HCT116 (cell line): ENCODE results near the gene COQ10A. TPM values are rescaled to one million over a fixed set of nuclear protein-coding genes. Genes with fewer than 3 reads are reported as not detected.

Experiments
- ATAC-seq: fragments of 200-7000 bp; cut with Tn5 transposase; 2 replicates; pipeline ENCODE4 v1.9.1; 2020; ENCODE audit warnings: mild to moderate bottlenecking, moderate library complexity
- BruUV-seq: library from RNA; stranded (reverse); fragments of 400-500 nt; replicated peaks from 2 replicates; lab custom pipeline; 2021; lab: Mats Ljungman, UMichigan
- CTCF ChIA-PET: fragments of 300-600 bp; sonication (Branson Sonifier 250); formaldehyde crosslinking; loops from one replicate; lab custom pipeline; 2021; ENCODE audit warnings: antibody characterized with exemption; lab: Charles Lee
- POLR2A ChIA-PET: fragments of 300-600, 350-600 bp; sonication (Branson Sonifier 250); formaldehyde crosslinking; loops from one replicate; lab custom pipeline; 2021; ENCODE audit warnings: antibody characterized with exemption; lab: Charles Lee
- RAD21 ChIA-PET, 2 experiments: fragments of 300-600 bp; sonication (Branson Sonifier 250); formaldehyde crosslinking; loops; one replicate each; lab custom pipeline; 2023; ENCODE audit warnings: low total read pairs in 2 of 2; ENCODE audit not compliant: uncharacterized antibody in 2 of 2, unreplicated experiment in 2 of 2, low non-redundant PET in 1 of 2; lab: Charles Lee
- DNase-seq: peaks from one replicate; pipeline ENCODE4 v3.0.0-alpha.2; 2010; ENCODE audit warnings: low read depth, low spot score
- H2AFZ ChIP-seq: fragments of 200-600 bp; shearing (Covaris generic), sonication (generic); 2 replicates; pipeline ENCODE4 v1.6.1; 2017; ENCODE audit warnings: low read depth, mixed run types, mixed read lengths, antibody characterized with exemption, low read length; ENCODE audit not compliant: poor library complexity, severe bottlenecking
- H3K27ac ChIP-seq: 2 replicates; pipeline ENCODE4 v1.5.1; 2012; ENCODE audit warnings: low read depth, low read length
- H3K27me3 ChIP-seq: fragments of 200-600 bp; sonication (generic); 2 replicates; pipeline ENCODE4 v1.6.1; 2016; ENCODE audit warnings: mixed run types, low read length, mixed read lengths; ENCODE audit not compliant: insufficient read depth
- H3K36me3 ChIP-seq, 2 experiments: fragments of 200-500 bp in 1 of 2; fragments of 200-600 bp in 1 of 2; sonication (Bioruptor generic) in 1 of 2; sonication (generic) in 1 of 2; 2 replicates each; pipeline versions ENCODE4 v1.5.1 to v1.6.1; 2014 to 2016; ENCODE audit warnings: low read length in 2 of 2, inconsistent platforms in 1 of 2, mixed read lengths in 1 of 2, mixed run types in 1 of 2; ENCODE audit not compliant: insufficient read depth in 2 of 2, control insufficient read depth in 1 of 2
- H3K4me1 ChIP-seq, 2 experiments: fragments of 200-600 bp in 1 of 2; sonication (generic) in 1 of 2; 2 replicates each; pipeline versions ENCODE4 v1.5.1 to v1.6.1; 2012 to 2017; ENCODE audit warnings: low read length in 2 of 2, inconsistent platforms in 1 of 2, mild to moderate bottlenecking in 1 of 2, mixed read lengths in 1 of 2, mixed run types in 1 of 2, moderate library complexity in 1 of 2; ENCODE audit not compliant: insufficient read depth in 2 of 2, control insufficient read depth in 1 of 2
- H3K4me2 ChIP-seq: fragments of 200-600 bp; sonication (generic); 2 replicates; pipeline ENCODE4 v1.6.1; 2017; ENCODE audit warnings: mixed run types, low read length, mixed read lengths
- H3K4me3 ChIP-seq, 2 experiments: fragments of 200-600 bp in 1 of 2; sonication (generic) in 1 of 2; replicated peaks in 1 of 2; 2 replicates each; pipeline ENCODE4 v1.5.1; 2011 to 2016; ENCODE audit warnings: low read length in 2 of 2, control low read depth in 1 of 2, low read depth in 1 of 2, mild to moderate bottlenecking in 1 of 2, mixed read lengths in 1 of 2, mixed run types in 1 of 2
- H3K79me2 ChIP-seq: fragments of 200-600 bp; sonication (generic); 2 replicates; pipeline ENCODE4 v1.6.1; 2017; ENCODE audit warnings: mild to moderate bottlenecking, mixed run types, low read length, moderate library complexity, mixed read lengths; ENCODE audit not compliant: insufficient read depth
- H3K9ac ChIP-seq: fragments of 200-600 bp; sonication (generic); 2 replicates; pipeline ENCODE4 v1.6.1; 2016; ENCODE audit warnings: low read length, mixed read lengths
- H3K9me2 ChIP-seq: fragments of 200-600 bp; sonication (generic), shearing (Covaris generic); 2 replicates; pipeline ENCODE4 v1.6.1; 2017; ENCODE audit warnings: mixed run types, mild to moderate bottlenecking, moderate library complexity; ENCODE audit not compliant: insufficient read depth
- H3K9me3 ChIP-seq, 2 experiments: fragments of 200-500 bp in 1 of 2; fragments of 200-600 bp in 1 of 2; sonication (Bioruptor generic) in 1 of 2; sonication (generic) in 1 of 2; 2 replicates each; pipeline ENCODE4 v1.6.1; 2014 to 2017; ENCODE audit warnings: low read length in 2 of 2, mixed read lengths in 2 of 2, inconsistent platforms in 1 of 2, low read depth in 1 of 2, mild to moderate bottlenecking in 1 of 2, mixed run types in 1 of 2, moderate library complexity in 1 of 2; ENCODE audit not compliant: control insufficient read depth in 1 of 2, insufficient read depth in 1 of 2
- H4K20me1 ChIP-seq: fragments of 200-600 bp; sonication (generic), shearing (Covaris generic); 2 replicates; pipeline ENCODE4 v1.6.1; 2017; ENCODE audit warnings: mixed run types, mild to moderate bottlenecking, moderate library complexity; ENCODE audit not compliant: insufficient read depth
- CBX3 ChIP-seq: IDR thresholded peaks from 2 replicates; pipeline ENCODE4 v1.6.1; 2012; ENCODE audit warnings: low read depth
- CEBPB ChIP-seq: IDR thresholded peaks from 2 replicates; pipeline ENCODE4 v1.6.1; 2012; ENCODE audit warnings: low read depth
- EGR1 ChIP-seq: IDR thresholded peaks from 2 replicates; pipeline ENCODE4 v1.6.1; 2012; ENCODE audit warnings: low read depth
- ELF1 ChIP-seq: IDR thresholded peaks from 2 replicates; pipeline ENCODE4 v1.6.1; 2012; ENCODE audit warnings: low read depth, borderline replicate concordance
- EZH2 ChIP-seq: fragments of 200-600 bp; sonication (generic); IDR thresholded peaks from 2 replicates; pipeline ENCODE4 v1.6.1; 2017; ENCODE audit warnings: antibody characterized with exemption, mixed run types
- EZH2phosphoT487 ChIP-seq: fragments of 200-600 bp; IDR thresholded peaks from 2 replicates; pipeline ENCODE4 v1.6.1; 2018; ENCODE audit warnings: antibody characterized with exemption, borderline replicate concordance
- JUND ChIP-seq: IDR thresholded peaks from 2 replicates; pipeline ENCODE4 v1.6.1; 2012
- POLR2A ChIP-seq: IDR thresholded peaks from 2 replicates; pipeline ENCODE4 v1.7.0; 2011; ENCODE audit warnings: borderline replicate concordance; ENCODE audit not compliant: insufficient read depth, insufficient read length; ENCODE audit errors: extremely low read depth
- POLR2AphosphoS5 ChIP-seq: IDR thresholded peaks from 2 replicates; pipeline ENCODE4 v1.6.1; 2011; ENCODE audit warnings: mild to moderate bottlenecking, low read depth, low read length, moderate library complexity
- RAD21 ChIP-seq: IDR thresholded peaks from 2 replicates; pipeline ENCODE4 v1.6.1; 2012; ENCODE audit warnings: low read depth, mild to moderate bottlenecking
- SIN3A ChIP-seq: IDR thresholded peaks from 2 replicates; pipeline ENCODE4 v1.6.1; 2012; ENCODE audit warnings: low read depth
- SP1 ChIP-seq: IDR thresholded peaks from 2 replicates; pipeline ENCODE4 v1.6.1; 2012; ENCODE audit warnings: low read depth
- TCF7L2 ChIP-seq: IDR thresholded peaks from 2 replicates; pipeline ENCODE4 v1.7.0; 2011; ENCODE audit warnings: borderline replicate concordance, inconsistent platforms; ENCODE audit not compliant: insufficient read depth, insufficient read length; ENCODE audit errors: extremely low read depth
- ZFX ChIP-seq: fragments of 450-650 bp; IDR thresholded peaks from 2 replicates; pipeline ENCODE4 v1.6.1; 2017
- intact Hi-C: fragments of 100-400 bp; cut with micrococcal nuclease; formaldehyde crosslinking; loops from 2 replicates; pipeline ENCODE4 v1.10.0; 2022
- total RNA-seq: library from RNA; stranded (reverse); gene quantifications from one replicate; pipeline ENCODE4 v1.2.1, GENCODE V29; 2021; ENCODE audit not compliant: unreplicated experiment
- TF ChIP-seq, protein P1 (sequence below): IDR thresholded peaks from 2 replicates; pipeline ENCODE4 v1.6.1; 2012
- TF ChIP-seq, protein P2 (sequence below): IDR thresholded peaks from 2 replicates; pipeline ENCODE4 v1.6.1; 2011; ENCODE audit warnings: mild to moderate bottlenecking, low read length, moderate library complexity; ENCODE audit not compliant: insufficient replicate concordance; ENCODE audit errors: extremely low read depth
- TF ChIP-seq, protein P3 (sequence below), 3 experiments: fragments of 200-600 bp in 1 of 3; sonication (generic) in 1 of 3; IDR thresholded peaks in 2 of 3; conservative IDR thresholded peaks in 1 of 3; 2 replicates each; pipeline ENCODE4 v1.5.1; 2012 to 2017; ENCODE audit warnings: low read depth in 2 of 3, low read length in 2 of 3, antibody characterized with exemption in 1 of 3, borderline replicate concordance in 1 of 3, control low read depth in 1 of 3, mild to moderate bottlenecking in 1 of 3, mixed read lengths in 1 of 3, mixed run types in 1 of 3, moderate library complexity in 1 of 3; ENCODE audit not compliant: insufficient read depth in 1 of 3

COQ10A gene
- total RNA-seq, 1 experiment from 2014 or later = 11.7 TPM

DNA sequence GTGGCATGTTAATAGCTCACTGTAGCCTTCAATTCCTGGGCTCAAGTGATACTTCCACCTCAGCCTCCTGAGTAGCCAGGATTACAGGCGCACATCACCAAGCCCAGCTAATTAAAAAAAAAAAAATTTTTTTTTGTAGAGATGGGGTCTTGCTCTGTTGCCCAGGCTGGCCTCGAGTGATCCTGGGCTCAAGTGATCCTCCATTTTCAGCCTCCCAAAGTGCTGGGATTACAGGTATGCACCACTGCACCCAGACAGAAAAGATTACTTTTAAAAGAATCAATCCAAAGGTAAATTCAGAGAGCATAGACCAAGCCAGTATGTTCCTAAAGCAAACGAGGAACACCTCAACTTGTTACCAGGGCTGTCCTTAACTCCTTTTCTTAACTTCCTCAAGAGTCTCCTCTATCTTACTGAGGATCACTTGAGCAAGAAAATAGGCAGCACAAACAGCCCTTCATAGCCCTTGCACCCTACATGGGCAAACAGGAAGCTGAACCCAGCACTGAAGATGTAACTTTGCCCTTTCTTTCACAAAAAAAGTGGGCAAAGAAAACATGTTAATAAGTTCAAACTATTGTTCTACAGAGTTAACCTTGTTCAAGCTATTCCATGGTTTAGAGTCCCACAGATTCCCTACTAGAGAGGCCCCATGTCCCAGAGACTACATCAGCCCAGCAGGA lies 22.1 kb downstream of the COQ10A start:
- Histone ChIP-seq H3K36me3 (peaks cover 9 to 23% of the 10 kb centered on the region in 2 experiments; a peak in 3 of 4 replicates), H3K79me2 (peaks cover 72% of the 10 kb centered on the region), H3K9ac (no peak overlapping the region), H3K27me3 (no peaks in the 10 kb centered on the region), H3K9me2 (no peaks in the 10 kb centered on the region), H3K27ac (no peak overlapping the region), H3K4me1 (peaks cover 23 to 33% of the 10 kb centered on the region in 2 experiments), H4K20me1 (0 out of 2 replicates have a peak, but pooled peaks cover 4% of the 10 kb centered on the region), H2AFZ (no peak overlapping the region), H3K4me3 (no peak overlapping the region), H3K4me2 (no peak overlapping the region), H3K9me3 (no peaks in the 10 kb centered on the region)
- ChIA-PET RAD21 (no interaction called here), POLR2A (no interaction called here), CTCF (interaction anchor here (0.7 kb wide), 1 partner anchor 177 kb away, joined by 3 read pairs; no protein-coding TSS in a partner anchor)
- intact Hi-C loops = no loop called here
- BruUV-seq = no TSS peak
- DNase-seq = no peak
- ATAC-seq = no peak
- no peak for TF ChIP-seq POLR2A
- no peak for TF ChIP-seq SIN3A
- no peak for TF ChIP-seq EZH2
- TF ChIP-seq SP1 = no peak
- no peak for TF ChIP-seq POLR2AphosphoS5
- TF ChIP-seq TCF7L2 = no peak
- no peak for TF ChIP-seq CEBPB
- TF ChIP-seq, protein P1, sequence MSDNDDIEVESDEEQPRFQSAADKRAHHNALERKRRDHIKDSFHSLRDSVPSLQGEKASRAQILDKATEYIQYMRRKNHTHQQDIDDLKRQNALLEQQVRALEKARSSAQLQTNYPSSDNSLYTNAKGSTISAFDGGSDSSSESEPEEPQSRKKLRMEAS = no peak

DNA sequence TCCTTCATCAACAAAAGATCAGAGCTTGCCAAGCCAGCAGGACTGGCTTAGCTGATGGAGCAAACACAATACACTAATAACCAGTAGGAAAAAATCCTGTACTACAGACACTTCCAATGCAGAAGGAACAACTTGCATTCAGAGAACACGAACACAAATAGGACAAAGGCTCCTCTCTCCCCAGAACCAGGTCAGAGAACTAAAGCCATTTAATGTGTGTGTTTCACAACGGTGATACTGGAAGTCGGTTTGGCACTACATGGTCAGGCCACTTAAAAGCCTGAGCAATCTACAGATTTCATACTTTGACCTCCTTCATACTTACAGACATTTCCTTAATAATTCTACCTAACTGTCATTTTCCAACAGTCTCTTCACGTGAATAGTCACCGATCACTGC lies 27.1 kb downstream of the COQ10A start:
- H3K4me2 ChIP-seq = no peak overlapping the region
- intact Hi-C loops = no loop called here
- ChIA-PET POLR2A (no interaction called here), CTCF (no interaction called here), RAD21 (no interaction called here)
- H3K27me3 ChIP-seq = no peaks in the 10 kb centered on the region
- ATAC-seq (no peak), DNase-seq (no peak)
- H3K9ac ChIP-seq = no peak overlapping the region
- H3K9me2 ChIP-seq = no peaks in the 10 kb centered on the region
- no peak overlapping the region for H3K4me3 ChIP-seq
- no TSS peak for BruUV-seq
- peaks cover 3 to 25% of the 10 kb centered on the region in 2 experiments; a peak in 2 of 4 replicates for H3K36me3 ChIP-seq
- H3K27ac ChIP-seq = no peak overlapping the region
- H3K79me2 ChIP-seq = peaks cover 88% of the 10 kb centered on the region
- no peak overlapping the region for H2AFZ ChIP-seq
- peaks cover 30 to 55% of the 10 kb centered on the region in 2 experiments for H3K4me1 ChIP-seq
- 0 out of 2 replicates have a peak, but pooled peaks cover 3% of the 10 kb centered on the region for H4K20me1 ChIP-seq
- H3K9me3 ChIP-seq = no peaks in the 10 kb centered on the region
- TF ChIP-seq JUND (no peak), RAD21 (no peak), EZH2phosphoT487 (no peak), ZFX (no peak), CBX3 (no peak), EGR1 (no peak), CEBPB (no peak), ELF1 (no peak), TCF7L2 (no peak), SP1 (no peak)
- TF ChIP-seq, protein P2, sequence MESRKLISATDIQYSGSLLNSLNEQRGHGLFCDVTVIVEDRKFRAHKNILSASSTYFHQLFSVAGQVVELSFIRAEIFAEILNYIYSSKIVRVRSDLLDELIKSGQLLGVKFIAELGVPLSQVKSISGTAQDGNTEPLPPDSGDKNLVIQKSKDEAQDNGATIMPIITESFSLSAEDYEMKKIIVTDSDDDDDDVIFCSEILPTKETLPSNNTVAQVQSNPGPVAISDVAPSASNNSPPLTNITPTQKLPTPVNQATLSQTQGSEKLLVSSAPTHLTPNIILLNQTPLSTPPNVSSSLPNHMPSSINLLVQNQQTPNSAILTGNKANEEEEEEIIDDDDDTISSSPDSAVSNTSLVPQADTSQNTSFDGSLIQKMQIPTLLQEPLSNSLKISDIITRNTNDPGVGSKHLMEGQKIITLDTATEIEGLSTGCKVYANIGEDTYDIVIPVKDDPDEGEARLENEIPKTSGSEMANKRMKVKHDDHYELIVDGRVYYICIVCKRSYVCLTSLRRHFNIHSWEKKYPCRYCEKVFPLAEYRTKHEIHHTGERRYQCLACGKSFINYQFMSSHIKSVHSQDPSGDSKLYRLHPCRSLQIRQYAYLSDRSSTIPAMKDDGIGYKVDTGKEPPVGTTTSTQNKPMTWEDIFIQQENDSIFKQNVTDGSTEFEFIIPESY = no peak
- TF ChIP-seq, protein P3, sequence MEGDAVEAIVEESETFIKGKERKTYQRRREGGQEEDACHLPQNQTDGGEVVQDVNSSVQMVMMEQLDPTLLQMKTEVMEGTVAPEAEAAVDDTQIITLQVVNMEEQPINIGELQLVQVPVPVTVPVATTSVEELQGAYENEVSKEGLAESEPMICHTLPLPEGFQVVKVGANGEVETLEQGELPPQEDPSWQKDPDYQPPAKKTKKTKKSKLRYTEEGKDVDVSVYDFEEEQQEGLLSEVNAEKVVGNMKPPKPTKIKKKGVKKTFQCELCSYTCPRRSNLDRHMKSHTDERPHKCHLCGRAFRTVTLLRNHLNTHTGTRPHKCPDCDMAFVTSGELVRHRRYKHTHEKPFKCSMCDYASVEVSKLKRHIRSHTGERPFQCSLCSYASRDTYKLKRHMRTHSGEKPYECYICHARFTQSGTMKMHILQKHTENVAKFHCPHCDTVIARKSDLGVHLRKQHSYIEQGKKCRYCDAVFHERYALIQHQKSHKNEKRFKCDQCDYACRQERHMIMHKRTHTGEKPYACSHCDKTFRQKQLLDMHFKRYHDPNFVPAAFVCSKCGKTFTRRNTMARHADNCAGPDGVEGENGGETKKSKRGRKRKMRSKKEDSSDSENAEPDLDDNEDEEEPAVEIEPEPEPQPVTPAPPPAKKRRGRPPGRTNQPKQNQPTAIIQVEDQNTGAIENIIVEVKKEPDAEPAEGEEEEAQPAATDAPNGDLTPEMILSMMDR (IDR thresholded peaks at IDR 0.05 in 2 of 3, conservative IDR thresholded peaks at IDR 0.05 in 1 of 3; ENCODE audit: borderline replicate concordance in 1 of 3, insufficient read depth in 1 of 3, low read depth in 2 of 3, low read length in 2 of 3) = no peak
- TF ChIP-seq, protein P1 = no peak
